GM13976 (cell line): Measurements from ENCODE around the gene RPL5.

Experiments
- DNase-seq: peaks from one replicate; pipeline ENCODE4 v3.0.0; 2012; ENCODE audit warnings: low spot score
- in situ Hi-C: fragments of 300-500 bp; cut with MboI; formaldehyde crosslinking; loops from one replicate; pipeline ENCODE4 v1.12.0; 2022; ENCODE audit warnings: low sequenced_read_pairs, mixed read lengths, inconsistent platforms; ENCODE audit not compliant: unreplicated experiment
- TF ChIP-seq, protein P1 (sequence below): IDR thresholded peaks from 2 replicates; pipeline ENCODE4 v1.5.1; 2012; ENCODE audit warnings: borderline replicate concordance, mild to moderate bottlenecking; ENCODE audit not compliant: insufficient read depth; ENCODE audit errors: extremely low read depth, missing control alignments, control extremely low read depth

RPL5 gene

DNA sequence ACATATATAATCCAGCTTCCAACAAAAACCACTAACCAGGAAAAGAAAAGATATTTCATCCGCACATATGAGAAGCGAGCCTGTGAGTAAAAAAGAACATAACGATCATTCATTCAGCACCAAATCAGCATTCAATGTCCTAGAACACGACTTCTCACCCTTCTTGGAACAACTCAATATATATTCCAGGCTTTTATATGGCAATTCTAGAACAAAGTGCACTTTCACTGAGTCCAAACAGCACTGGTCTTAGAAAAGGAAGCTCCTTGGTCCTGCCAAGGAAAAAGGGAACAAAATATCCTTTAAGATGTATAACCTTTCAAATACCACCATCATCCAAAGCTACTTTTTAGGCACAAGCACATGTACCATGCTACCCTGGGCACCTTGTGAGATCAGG is 44.5 kb downstream of the RPL5 start:
- TF ChIP-seq, protein P1, sequence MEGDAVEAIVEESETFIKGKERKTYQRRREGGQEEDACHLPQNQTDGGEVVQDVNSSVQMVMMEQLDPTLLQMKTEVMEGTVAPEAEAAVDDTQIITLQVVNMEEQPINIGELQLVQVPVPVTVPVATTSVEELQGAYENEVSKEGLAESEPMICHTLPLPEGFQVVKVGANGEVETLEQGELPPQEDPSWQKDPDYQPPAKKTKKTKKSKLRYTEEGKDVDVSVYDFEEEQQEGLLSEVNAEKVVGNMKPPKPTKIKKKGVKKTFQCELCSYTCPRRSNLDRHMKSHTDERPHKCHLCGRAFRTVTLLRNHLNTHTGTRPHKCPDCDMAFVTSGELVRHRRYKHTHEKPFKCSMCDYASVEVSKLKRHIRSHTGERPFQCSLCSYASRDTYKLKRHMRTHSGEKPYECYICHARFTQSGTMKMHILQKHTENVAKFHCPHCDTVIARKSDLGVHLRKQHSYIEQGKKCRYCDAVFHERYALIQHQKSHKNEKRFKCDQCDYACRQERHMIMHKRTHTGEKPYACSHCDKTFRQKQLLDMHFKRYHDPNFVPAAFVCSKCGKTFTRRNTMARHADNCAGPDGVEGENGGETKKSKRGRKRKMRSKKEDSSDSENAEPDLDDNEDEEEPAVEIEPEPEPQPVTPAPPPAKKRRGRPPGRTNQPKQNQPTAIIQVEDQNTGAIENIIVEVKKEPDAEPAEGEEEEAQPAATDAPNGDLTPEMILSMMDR: no peak
- in situ Hi-C loops: no loop called here
- DNase-seq: no peak

DNA sequence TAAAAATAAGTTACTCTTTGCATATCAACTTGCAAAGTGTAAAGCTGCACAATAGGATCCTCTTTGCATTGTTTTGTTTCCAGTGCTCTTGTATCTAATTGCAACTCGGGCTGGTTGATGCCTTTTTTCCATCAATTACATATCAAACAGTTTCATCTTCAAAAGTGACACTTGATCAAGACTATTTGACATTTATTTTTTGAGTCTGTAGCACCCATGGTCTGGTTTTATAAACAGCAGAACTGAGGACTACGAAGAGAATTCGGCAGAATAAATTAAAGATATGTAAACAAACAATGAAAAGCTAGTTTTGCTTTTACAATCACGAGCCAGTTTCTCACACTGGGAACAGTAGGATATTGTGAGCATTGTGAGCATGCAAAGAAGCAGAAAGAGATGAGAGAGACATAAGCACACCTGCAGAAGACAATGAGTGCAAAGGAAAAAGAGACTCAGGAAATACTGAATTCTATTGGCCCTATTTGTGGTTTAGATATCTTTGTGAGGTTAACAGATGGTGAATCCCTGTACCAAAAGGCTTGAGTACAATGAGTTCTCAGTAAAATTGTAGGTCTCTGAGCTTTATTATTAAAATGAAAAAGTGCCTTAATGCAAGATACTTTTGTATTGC is 45.4 kb downstream of the RPL5 start:
- in situ Hi-C loops: no loop called here
- TF ChIP-seq, protein P1: no peak
- DNase-seq: no peak

DNA sequence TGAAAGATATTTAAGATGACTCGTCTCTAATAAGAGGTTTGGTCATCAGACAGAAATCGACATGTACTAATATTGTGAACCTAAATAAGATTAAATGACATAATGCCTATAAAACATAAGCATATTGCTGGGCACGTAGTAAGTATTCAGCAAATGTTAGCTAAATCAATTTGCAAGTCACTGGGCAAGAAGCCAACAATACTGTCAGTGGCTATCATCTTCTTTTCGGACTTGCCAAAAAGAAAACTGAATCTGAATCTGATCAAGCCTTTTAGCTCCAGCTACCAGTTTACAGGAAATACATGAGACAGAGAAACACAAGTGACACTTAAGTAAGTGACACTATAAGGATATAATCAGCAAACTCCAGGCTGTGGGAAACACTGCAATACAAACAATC is 46.0 kb downstream of the RPL5 start:
- TF ChIP-seq, protein P1: no peak
- DNase-seq: peak; percentile 37
- in situ Hi-C loops: no loop called here

DNA sequence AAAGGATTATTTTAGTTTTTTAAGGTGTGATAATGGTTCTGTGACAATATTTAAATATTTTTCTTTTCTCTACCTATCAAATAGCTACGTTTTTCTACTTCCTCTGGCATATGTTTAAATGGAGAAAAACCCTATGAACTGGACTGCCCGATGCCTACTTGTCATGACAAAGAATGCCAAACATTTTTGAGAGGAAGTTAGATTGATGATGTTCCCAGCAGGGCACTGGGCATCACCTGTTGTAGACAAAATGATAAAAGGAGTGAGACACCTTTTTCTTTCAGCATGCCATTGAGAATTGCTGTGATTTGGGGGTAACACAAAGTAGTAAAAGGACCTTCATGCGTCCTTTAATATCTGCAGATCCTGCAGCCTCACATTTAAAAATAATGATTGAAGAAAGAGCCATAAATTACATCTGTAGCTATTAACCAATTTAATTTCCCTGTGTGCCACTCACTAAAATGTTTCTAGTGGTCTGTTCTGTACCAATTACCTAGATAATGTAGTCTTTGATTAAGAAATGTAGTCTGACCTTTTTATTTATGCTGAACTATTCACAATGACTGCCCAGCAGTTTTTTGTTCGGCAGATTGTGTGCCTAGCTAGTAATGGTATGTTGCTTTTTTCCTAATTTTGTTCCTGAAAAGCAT is 47.6 kb downstream of the RPL5 start:
- TF ChIP-seq, protein P1: no peak
- DNase-seq: no peak
- in situ Hi-C loops: no loop called here

DNA sequence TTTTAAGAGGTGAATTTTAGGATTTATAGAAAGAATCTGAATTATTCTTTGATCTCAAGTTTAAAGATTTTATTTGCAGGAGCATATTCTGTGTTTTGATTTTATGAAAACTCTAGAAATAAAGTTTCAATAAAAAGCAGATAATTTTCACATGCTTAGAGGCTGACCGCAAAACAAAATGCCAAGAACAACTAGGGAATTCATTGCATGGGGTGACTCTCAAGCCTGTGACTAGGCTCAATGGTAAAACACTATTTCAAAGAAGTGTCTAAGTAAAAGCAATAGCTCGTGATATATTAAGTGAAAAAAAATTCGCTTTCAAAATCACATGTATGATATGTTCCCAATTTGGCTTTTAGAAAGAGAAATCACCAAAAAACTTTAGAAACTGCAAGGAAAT is 49.6 kb downstream of the RPL5 start:
- DNase-seq: no peak
- TF ChIP-seq, protein P1: no peak
- in situ Hi-C loops: no loop called here

DNA sequence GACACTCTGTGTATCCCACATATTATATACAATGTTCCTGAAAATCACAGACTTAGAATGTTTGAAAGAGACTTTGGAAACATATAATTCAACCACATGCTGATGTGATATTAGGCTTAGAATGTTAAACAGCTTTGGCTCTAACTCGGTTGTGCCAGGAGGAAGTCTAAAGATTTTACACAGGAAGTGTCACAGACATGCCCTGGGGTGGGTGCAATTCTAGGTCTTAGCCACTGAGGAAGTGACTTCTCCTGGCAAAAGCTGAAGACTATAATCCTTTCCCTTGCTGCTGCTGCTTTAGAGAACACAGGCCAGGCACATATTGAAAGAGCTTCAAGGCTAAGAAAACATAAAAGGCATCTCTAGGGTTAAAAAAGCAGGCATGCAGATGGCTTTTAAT is 51.0 kb downstream of the RPL5 start:
- TF ChIP-seq, protein P1: no peak
- DNase-seq: no peak
- in situ Hi-C loops: no loop called here
